HG02588 (cell line): ENCODE measurements around the gene NOTCH1.

ENCODE experiments used
- ATAC-seq: cut with Tn5 transposase; IDR thresholded peaks from one replicate; pipeline ENCODE4 v1.9.1; 2021; ENCODE audit warnings: mild to moderate bottlenecking, moderate library complexity; ENCODE audit not compliant: unreplicated experiment

The NOTCH1 gene

GRCh38 chr9:136445799-136446198 is 100.0 kb downstream of the NOTCH1 start:
- no peak for ATAC-seq
